Spleen (tissue), 11 donors: ENCODE data around the gene VEGFB. TPM values are rescaled to one million over a fixed set of nuclear protein-coding genes. Genes with fewer than 3 reads are reported as not detected.

ENCODE experiments used
- DNase-seq: peaks from one replicate; pipeline ENCODE4 v3.0.0-alpha.2; 2020
- H3K27ac ChIP-seq, 8 donors: fragments of 200-600 bp; sonication (generic) in 7 of 8; 1 replicate in 4 of 8; 2 replicates in 4 of 8; pipeline versions ENCODE4 v1.5.0 to v1.8.0; 2016 to 2021; ENCODE audit warnings: inconsistent platforms in 4 of 8, mild to moderate bottlenecking in 4 of 8, moderate library complexity in 1 of 8
- H3K27me3 ChIP-seq, 7 donors: fragments of 200-600 bp; sonication (generic) in 6 of 7; replicated peaks in 1 of 7; 1 replicate in 4 of 7; 2 replicates in 3 of 7; pipeline versions ENCODE4 v1.5.0 to v1.8.0; 2016 to 2021; ENCODE audit warnings: inconsistent platforms in 3 of 7, mild to moderate bottlenecking in 1 of 7
- H3K36me3 ChIP-seq, 6 donors: fragments of 200-600 bp; sonication (generic) in 5 of 6; 1 replicate in 4 of 6; 2 replicates in 2 of 6; pipeline versions ENCODE4 v1.5.0 to v1.8.0; 2016 to 2021; ENCODE audit warnings: inconsistent platforms in 2 of 6
- H3K4me1 ChIP-seq, 6 donors: fragments of 200-600 bp; sonication (generic) in 5 of 6; 1 replicate in 3 of 6; 2 replicates in 3 of 6; pipeline versions ENCODE4 v1.5.0 to v1.8.0; 2016 to 2021; ENCODE audit warnings: inconsistent platforms in 3 of 6
- H3K4me3 ChIP-seq, 8 donors: fragments of 200-600 bp; sonication (generic) in 7 of 8; 1 replicate in 4 of 8; 2 replicates in 4 of 8; pipeline versions ENCODE4 v1.5.0 to v1.8.0; 2016 to 2021; ENCODE audit warnings: inconsistent platforms in 4 of 8, mild to moderate bottlenecking in 4 of 8, moderate library complexity in 2 of 8
- H3K9me3 ChIP-seq, 8 donors: fragments of 200-600 bp; sonication (generic) in 7 of 8; 1 replicate in 4 of 8; 2 replicates in 4 of 8; pipeline versions ENCODE4 v1.5.0 to v1.8.0; 2016 to 2021; ENCODE audit warnings: inconsistent platforms in 4 of 8
- POLR2A ChIP-seq, 3 donors: fragments of 450-650 bp; IDR thresholded peaks; one replicate each; pipeline ENCODE4 v1.5.1; 2017; ENCODE audit warnings: antibody characterized with exemption in 3 of 3, mild to moderate bottlenecking in 1 of 3
- POLR2AphosphoS5 ChIP-seq, 3 donors: sonication (generic); formaldehyde crosslinking; IDR thresholded peaks; one replicate each; pipeline ENCODE4 v1.5.1; 2017; ENCODE audit warnings: antibody characterized with exemption in 3 of 3
- WGBS, 5 donors: extraction: QIAGEN DNeasy Blood & Tissue Kit in 3 of 5; methylation state at CpG; one replicate each; pipeline versions ENCODE4 v1.1.5 to v1.1.7; 2013 to 2018; 5-methylcytosine and 5-hydroxymethylcytosine counted together
- intact Hi-C: fragments of 100-400 bp; cut with DNase I; formaldehyde crosslinking; loops from one replicate; pipeline ENCODE4 v1.15.0; 2023; ENCODE audit warnings: low total_unique reads
- polyA plus RNA-seq, 3 donors: library from polyadenylated mRNA; stranded (reverse); fragments of 200-250 nt; gene quantifications; one replicate each; pipeline ENCODE4 v1.2.1, GENCODE V29; 2013
- total RNA-seq, 7 donors: library from RNA; depleted of rRNA in 3 of 7; stranded (reverse); fragments of >200 nt in 3 of 7; fragmentation: NEBNext Ultra II Directional in 4 of 7; extraction: Animal tissue kit (Norgen Biotek cat#: 25700) in 4 of 7; gene quantifications; one replicate each; pipeline versions ENCODE4 v1.1.0 to v1.2.1, GENCODE V29; 2016 to 2021
- TF ChIP-seq, protein P1 (sequence below), 11 experiments: fragments of 200-600 bp in 7 of 11; fragments of 450-650 bp in 4 of 11; sonication (generic) in 4 of 11; IDR thresholded peaks in 8 of 11; conservative IDR thresholded peaks in 3 of 11; 1 replicate in 7 of 11; 2 replicates in 4 of 11; pipeline versions ENCODE4 v1.4.0 to v1.8.0; 2016 to 2021; ENCODE audit warnings: antibody characterized with exemption in 11 of 11, inconsistent platforms in 4 of 11, mild to moderate bottlenecking in 1 of 11
- donor health status: healthy with polysubstance abuse.
- donor health status: DM: no; HTN: no; CAD: no; lungs with moderate emphysema.
- donor health status: DM: no; HTN: no; CAD: no.
- donor health status: Bipolar disorder and iron deficiency.
- donor health status: healthy.
- donor health status: DM: no; HTN: no; CAD: no.
- donor health status: DM: yes; HTN: yes; CAD: no.

VEGFB gene
- total and polyA plus RNA-seq, 10 donors: 38.3 to 103 (median 84.4) TPM

DNA sequence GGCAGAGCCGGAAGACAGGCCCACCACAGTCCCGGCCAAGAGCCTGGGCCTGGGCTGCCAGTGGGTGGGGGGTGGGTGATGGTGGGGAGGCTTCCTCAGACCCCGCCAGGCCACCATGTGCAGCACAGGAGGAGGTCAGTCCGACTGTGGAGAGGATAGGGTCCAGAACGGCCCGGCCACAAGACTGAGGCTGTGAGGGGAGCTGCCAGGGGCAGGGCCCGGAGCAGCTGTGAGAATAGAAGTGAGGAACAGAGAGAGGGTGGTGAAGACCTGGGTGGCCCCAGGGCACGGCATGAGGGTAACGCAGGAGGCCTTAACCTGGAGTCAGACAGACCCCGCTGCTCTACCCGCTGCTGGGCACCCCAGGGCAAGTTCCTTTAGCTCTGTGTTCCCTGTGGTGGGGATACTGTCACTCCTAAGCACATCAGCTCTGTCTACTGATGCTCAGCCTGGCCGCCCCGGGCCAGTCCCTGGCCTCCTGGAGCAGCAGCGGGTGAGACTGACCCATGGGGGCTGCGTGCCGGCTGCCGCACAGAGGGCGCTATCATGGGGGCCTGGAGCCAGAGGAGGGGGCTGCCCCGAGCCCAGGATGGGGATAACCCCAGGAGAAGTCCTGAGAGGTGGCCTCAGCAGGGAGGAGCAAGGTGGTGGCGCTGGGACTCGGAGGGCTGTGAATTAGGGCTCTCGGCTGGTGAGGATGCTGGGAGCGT is 26.1 kb upstream of the VEGFB start:
- peak; percentile 85 for DNase-seq
- TF ChIP-seq POLR2A (IDR thresholded peaks at IDR 0.05) (no peak), POLR2AphosphoS5 (IDR thresholded peaks at IDR 0.05) (no peak)
- TF ChIP-seq, protein P1, sequence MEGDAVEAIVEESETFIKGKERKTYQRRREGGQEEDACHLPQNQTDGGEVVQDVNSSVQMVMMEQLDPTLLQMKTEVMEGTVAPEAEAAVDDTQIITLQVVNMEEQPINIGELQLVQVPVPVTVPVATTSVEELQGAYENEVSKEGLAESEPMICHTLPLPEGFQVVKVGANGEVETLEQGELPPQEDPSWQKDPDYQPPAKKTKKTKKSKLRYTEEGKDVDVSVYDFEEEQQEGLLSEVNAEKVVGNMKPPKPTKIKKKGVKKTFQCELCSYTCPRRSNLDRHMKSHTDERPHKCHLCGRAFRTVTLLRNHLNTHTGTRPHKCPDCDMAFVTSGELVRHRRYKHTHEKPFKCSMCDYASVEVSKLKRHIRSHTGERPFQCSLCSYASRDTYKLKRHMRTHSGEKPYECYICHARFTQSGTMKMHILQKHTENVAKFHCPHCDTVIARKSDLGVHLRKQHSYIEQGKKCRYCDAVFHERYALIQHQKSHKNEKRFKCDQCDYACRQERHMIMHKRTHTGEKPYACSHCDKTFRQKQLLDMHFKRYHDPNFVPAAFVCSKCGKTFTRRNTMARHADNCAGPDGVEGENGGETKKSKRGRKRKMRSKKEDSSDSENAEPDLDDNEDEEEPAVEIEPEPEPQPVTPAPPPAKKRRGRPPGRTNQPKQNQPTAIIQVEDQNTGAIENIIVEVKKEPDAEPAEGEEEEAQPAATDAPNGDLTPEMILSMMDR (IDR thresholded peaks at IDR 0.05 in 8 of 11, conservative IDR thresholded peaks at IDR 0.05 in 3 of 11): no peak
- Histone ChIP-seq H3K4me1 (peaks cover 32 to 96% (median 60%) of the 10 kb centered on the region in 6 donors), H3K9me3 (no peaks in the 10 kb centered on the region), H3K4me3 (peak overlapping the region; percentile 58 to 89 (median 80)), H3K36me3 (peaks cover 0 to 66% (median 43%) of the 10 kb centered on the region in 6 donors), H3K27me3 (no peaks in the 10 kb centered on the region), H3K27ac (peak overlapping the region; percentile 84 to 99 (median 96))
- intact Hi-C loops: no loop called here
- WGBS, 5 donors: 58 to 84% (median 62%) methylated on average over 9 to 23 of the region's 23 CpGs

DNA sequence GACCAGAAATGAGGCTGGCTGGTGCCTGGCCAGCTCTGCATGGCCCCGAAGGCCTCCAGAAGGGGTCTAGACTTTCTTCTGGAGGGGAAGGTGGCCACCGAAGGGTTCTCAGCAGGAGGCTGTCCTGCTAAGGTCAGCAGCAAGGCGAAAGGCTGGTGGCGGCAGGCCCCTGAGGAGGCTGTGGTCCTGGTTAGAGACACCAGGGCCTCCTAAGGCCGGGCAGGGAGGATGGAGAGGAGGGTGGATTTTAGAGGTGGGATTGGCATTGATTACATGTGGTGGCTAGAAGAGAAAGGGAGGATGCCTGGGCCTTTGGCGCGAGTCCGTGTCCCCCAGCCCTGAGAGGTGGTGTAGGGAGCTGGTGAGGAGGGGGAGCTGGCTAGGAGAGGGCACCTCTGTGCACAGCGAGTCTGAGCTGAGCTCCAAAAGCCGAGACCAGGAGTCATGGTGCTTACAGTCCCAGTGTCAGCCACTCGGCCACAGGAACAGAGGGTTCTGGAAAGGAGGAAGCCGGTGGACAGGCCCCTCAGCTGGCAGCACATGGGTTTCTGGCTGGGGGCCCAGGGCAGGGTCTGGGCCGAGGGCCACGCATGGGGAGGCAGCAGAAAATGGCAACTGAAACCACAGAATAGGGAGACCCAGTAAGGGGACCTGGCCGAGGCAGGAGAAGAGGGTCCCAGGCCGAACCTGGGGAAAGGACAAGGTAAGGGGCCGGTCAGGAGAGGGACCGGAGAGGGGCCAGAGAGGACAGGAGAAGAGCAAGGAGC is 25.4 kb upstream of the VEGFB start:
- no peak for DNase-seq
- peak in 1 of 3 donors; percentile 30 for TF ChIP-seq POLR2AphosphoS5 (IDR thresholded peaks at IDR 0.05)
- TF ChIP-seq, protein P1 (IDR thresholded peaks at IDR 0.05 in 8 of 11, conservative IDR thresholded peaks at IDR 0.05 in 3 of 11): no peak
- intact Hi-C loops: no loop called here
- 76 to 88% (median 77%) methylated on average over 18 of the region's 18 CpGs for WGBS, 5 donors
- Histone ChIP-seq H3K27ac (peak overlapping the region; percentile 84 to 99 (median 96)), H3K27me3 (no peaks in the 10 kb centered on the region), H3K4me1 (peaks cover 32 to 97% (median 59%) of the 10 kb centered on the region in 6 donors), H3K36me3 (peaks cover 0 to 66% (median 39%) of the 10 kb centered on the region in 6 donors), H3K9me3 (no peaks in the 10 kb centered on the region), H3K4me3 (peak overlapping the region in 5 of 8 donors; percentile 78 to 89 (median 82))

DNA sequence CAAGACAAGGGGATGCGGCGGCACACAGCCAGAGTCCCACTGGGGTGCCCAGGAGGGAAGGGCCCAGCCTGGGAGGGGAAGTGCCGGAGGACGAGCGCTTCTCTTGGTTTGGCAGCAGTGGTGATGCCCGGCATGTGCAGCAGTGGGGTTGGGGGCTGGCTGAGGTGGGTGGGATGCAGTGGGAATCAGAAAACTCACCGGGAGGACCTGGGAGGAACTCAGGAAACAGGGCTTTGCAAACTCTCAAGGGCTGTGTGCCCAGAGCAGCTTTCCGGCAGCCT is 24.9 kb upstream of the VEGFB start:
- 79 to 94% (median 83%) methylated on average over 8 of the region's 8 CpGs for WGBS, 5 donors

More for the DNA sequence above, 24.9 kb upstream of the VEGFB start:
- TF ChIP-seq POLR2AphosphoS5 (IDR thresholded peaks at IDR 0.05): peak in 1 of 3 donors; percentile 40
- TF ChIP-seq, protein P1 (IDR thresholded peaks at IDR 0.05 in 8 of 11, conservative IDR thresholded peaks at IDR 0.05 in 3 of 11): no peak
- Histone ChIP-seq H3K27me3 (no peaks in the 10 kb centered on the region), H3K36me3 (peaks cover 0 to 66% (median 40%) of the 10 kb centered on the region in 6 donors), H3K9me3 (no peaks in the 10 kb centered on the region), H3K4me1 (peaks cover 29 to 97% (median 53%) of the 10 kb centered on the region in 6 donors), H3K27ac (peak overlapping the region in 6 of 8 donors; percentile 93 to 99 (median 96)), H3K4me3 (peak overlapping the region in 1 of 8 donors; percentile 89)
- DNase-seq: no peak
- intact Hi-C loops: no loop called here
